ENCODE data around the gene BCAS4. TPM values are rescaled to one million over a fixed set of nuclear protein-coding genes. Genes with fewer than 3 reads are reported as not detected.

Gene BCAS4
- total RNA-seq, 4 donors from 2014 or later = 0.18 to 2.3 (median 0.54) TPM

GRCh38 chr20:50865114-50865513, 70.3 kb downstream of the BCAS4 start:
- Histone ChIP-seq H3K9me3 (no peaks in the 10 kb centered on the region), H3K4me3 (no peak overlapping the region), H3K4me1 (peaks cover 6 to 30% (median 6%) of the 10 kb centered on the region in 3 donors), H3K27ac (no peak overlapping the region), H3K27me3 (no peaks in the 10 kb centered on the region), H3K36me3 (no peaks in the 10 kb centered on the region)
- no peak for TF ChIP-seq POLR2A (IDR thresholded peaks at IDR 0.05)
- no peak for TF ChIP-seq CTCF (IDR thresholded peaks at IDR 0.05)
- DNase-seq = no peak
- 79 to 80% methylated on average over 6 of the region's 6 CpGs for WGBS, 2 donors
- intact Hi-C loops (cut with DNase I) = no loop called here

- WGBS, 2 donors = 25% methylated on average over 2 of the region's 7 CpGs; no CpG with 5 or more reads in 1 of the 2 donors
- TF ChIP-seq CTCF (IDR thresholded peaks at IDR 0.05) = no peak
- TF ChIP-seq POLR2A (IDR thresholded peaks at IDR 0.05) = no peak
- DNase-seq = no peak
Measured at GRCh38 chr20:50865591-50865990, 70.7 kb downstream of the BCAS4 start.

GRCh38 chr20:50866036-50866685, 71.3 kb downstream of the BCAS4 start:
- no peak for DNase-seq
- intact Hi-C loops (cut with DNase I) = no loop called here
- WGBS, 2 donors = 74% methylated on average over 6 of the region's 12 CpGs; no CpG with 5 or more reads in 1 of the 2 donors
- H3K4me3 ChIP-seq = no peak overlapping the region
- H3K36me3 ChIP-seq = no peaks in the 10 kb centered on the region
- H3K27me3 ChIP-seq = no peaks in the 10 kb centered on the region
- H3K4me1 ChIP-seq = peaks cover 6 to 24% (median 6%) of the 10 kb centered on the region in 3 donors
- no peaks in the 10 kb centered on the region for H3K9me3 ChIP-seq
- H3K27ac ChIP-seq = no peak overlapping the region
- TF ChIP-seq CTCF (IDR thresholded peaks at IDR 0.05) = no peak
- no peak for TF ChIP-seq POLR2A (IDR thresholded peaks at IDR 0.05)

More at GRCh38 chr20:50865591-50865990, 70.7 kb downstream of the BCAS4 start:
- no peaks in the 10 kb centered on the region for H3K9me3 ChIP-seq
- H3K4me3 ChIP-seq = no peak overlapping the region
- H3K4me1 ChIP-seq = peaks cover 6 to 27% (median 6%) of the 10 kb centered on the region in 3 donors
- no peak overlapping the region for H3K27ac ChIP-seq
- H3K27me3 ChIP-seq = no peaks in the 10 kb centered on the region
- no peaks in the 10 kb centered on the region for H3K36me3 ChIP-seq
- intact Hi-C loops (cut with DNase I) = no loop called here

GRCh38 chr20:50866831-50867230, 72.0 kb downstream of the BCAS4 start:
- Histone ChIP-seq H3K36me3 (no peaks in the 10 kb centered on the region), H3K9me3 (no peaks in the 10 kb centered on the region), H3K4me1 (peaks cover 6 to 24% (median 6%) of the 10 kb centered on the region in 3 donors), H3K4me3 (no peak overlapping the region), H3K27me3 (no peaks in the 10 kb centered on the region), H3K27ac (no peak overlapping the region)
- no peak for DNase-seq
- 93 to 95% methylated on average over 3 to 7 of the region's 9 CpGs for WGBS, 2 donors
- intact Hi-C loops (cut with DNase I) = no loop called here
- TF ChIP-seq POLR2A (IDR thresholded peaks at IDR 0.05) (no peak), CTCF (IDR thresholded peaks at IDR 0.05) (no peak)

- intact Hi-C loops (cut with DNase I) = no loop called here
- Histone ChIP-seq H3K36me3 (no peaks in the 10 kb centered on the region), H3K27me3 (no peaks in the 10 kb centered on the region), H3K4me3 (no peak overlapping the region), H3K27ac (no peak overlapping the region), H3K4me1 (peaks cover 6 to 24% (median 6%) of the 10 kb centered on the region in 3 donors), H3K9me3 (no peaks in the 10 kb centered on the region)
- TF ChIP-seq CTCF (IDR thresholded peaks at IDR 0.05) (no peak), POLR2A (IDR thresholded peaks at IDR 0.05) (no peak)
- 92 to 94% methylated on average over 6 of the region's 6 CpGs for WGBS, 2 donors
- no peak for DNase-seq
Measured at GRCh38 chr20:50867805-50868204, 72.9 kb downstream of the BCAS4 start.

Measured in esophagus squamous epithelium (tissue), 5 donors.